HL-60 (cell line): Measurements from ENCODE around the gene DOC2A.

ENCODE experiments used
- DNase-seq, 2 experiments: peaks; one replicate each; pipeline ENCODE4 v3.0.0-alpha.2; 2010 to 2020; ENCODE audit warnings: low read depth in 1 of 2, low spot score in 1 of 2
- H3K27ac ChIP-seq: fragments of 250-450 bp; sonication (Bioruptor Pico); replicated peaks from 2 replicates; pipeline ENCODE4 v1.5.1; 2020; ENCODE audit warnings: mild to moderate bottlenecking, moderate library complexity
- H3K27me3 ChIP-seq: fragments of 250-450 bp; sonication (Bioruptor Pico); 2 replicates; pipeline ENCODE4 v1.5.1; 2021; ENCODE audit warnings: mild to moderate bottlenecking, moderate library complexity; ENCODE audit not compliant: insufficient read depth, poor library complexity, severe bottlenecking
- H3K4me3 ChIP-seq: replicated peaks from 2 replicates; pipeline ENCODE4 v1.5.1; 2011; ENCODE audit warnings: mild to moderate bottlenecking, control low read depth, low read length; ENCODE audit not compliant: insufficient read depth
- GABPA ChIP-seq: IDR thresholded peaks from 2 replicates; pipeline ENCODE4 v1.6.1; 2012; ENCODE audit warnings: low read depth
- POLR2AphosphoS5 ChIP-seq: IDR thresholded peaks from 2 replicates; pipeline ENCODE4 v1.6.1; 2012; ENCODE audit warnings: low read depth
- SPI1 ChIP-seq: IDR thresholded peaks from 2 replicates; pipeline ENCODE4 v1.6.1; 2012; ENCODE audit warnings: low read depth, mild to moderate bottlenecking, borderline replicate concordance
- TF ChIP-seq, protein P1 (sequence below): IDR thresholded peaks from one replicate; pipeline ENCODE4 v1.5.1; 2011; ENCODE audit warnings: low read length, control low read depth, inconsistent platforms; ENCODE audit not compliant: insufficient read depth
- TF ChIP-seq, protein P2 (sequence below): IDR thresholded peaks from 2 replicates; pipeline ENCODE4 v1.6.1; 2012; ENCODE audit warnings: low read depth; ENCODE audit not compliant: insufficient replicate concordance

The DOC2A gene

DNA sequence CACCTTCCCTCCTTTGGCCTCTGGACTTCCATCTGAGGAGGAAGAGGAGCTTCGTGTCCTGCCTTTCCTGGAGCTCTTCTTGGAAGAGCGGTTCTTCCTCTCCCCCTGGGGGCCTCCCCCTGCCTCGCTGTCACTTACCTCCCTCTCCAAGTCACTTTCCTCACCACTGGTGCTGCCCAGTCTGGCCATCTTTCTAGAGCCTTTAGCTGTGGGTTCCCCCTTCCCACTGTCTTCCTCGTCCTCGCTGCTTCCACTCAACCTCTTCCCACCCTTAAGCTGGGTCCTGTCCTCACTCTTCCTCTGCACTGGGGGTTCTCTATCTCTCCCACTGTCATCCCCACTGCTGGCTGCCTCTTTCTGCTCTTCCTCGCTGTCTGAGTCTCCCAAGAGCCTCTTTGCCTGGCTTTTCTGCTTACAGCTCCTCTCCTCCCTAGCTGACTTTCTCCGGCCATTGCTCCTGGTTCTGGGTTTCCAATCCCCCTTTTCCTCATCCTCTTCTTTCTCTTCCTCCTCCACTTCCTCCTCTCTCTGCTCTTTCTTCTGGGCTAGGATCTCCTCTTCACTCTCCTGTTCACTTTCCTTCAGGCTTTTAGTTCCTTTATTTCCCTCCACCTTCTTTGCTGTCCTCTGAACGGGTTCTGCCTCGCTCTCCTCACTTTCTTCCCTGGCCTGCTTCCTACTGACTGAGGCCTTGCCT is 16.8 kb downstream of the DOC2A start:
- no peak for DNase-seq
- Histone ChIP-seq H3K27ac (peak overlapping the region; percentile 99), H3K4me3 (peak overlapping the region; percentile 90), H3K27me3 (no peaks in the 10 kb centered on the region)
- TF ChIP-seq POLR2AphosphoS5 (no peak), SPI1 (0 out of 2 replicates have a peak, but pooled peaks have one; percentile 6)
- TF ChIP-seq, protein P1, sequence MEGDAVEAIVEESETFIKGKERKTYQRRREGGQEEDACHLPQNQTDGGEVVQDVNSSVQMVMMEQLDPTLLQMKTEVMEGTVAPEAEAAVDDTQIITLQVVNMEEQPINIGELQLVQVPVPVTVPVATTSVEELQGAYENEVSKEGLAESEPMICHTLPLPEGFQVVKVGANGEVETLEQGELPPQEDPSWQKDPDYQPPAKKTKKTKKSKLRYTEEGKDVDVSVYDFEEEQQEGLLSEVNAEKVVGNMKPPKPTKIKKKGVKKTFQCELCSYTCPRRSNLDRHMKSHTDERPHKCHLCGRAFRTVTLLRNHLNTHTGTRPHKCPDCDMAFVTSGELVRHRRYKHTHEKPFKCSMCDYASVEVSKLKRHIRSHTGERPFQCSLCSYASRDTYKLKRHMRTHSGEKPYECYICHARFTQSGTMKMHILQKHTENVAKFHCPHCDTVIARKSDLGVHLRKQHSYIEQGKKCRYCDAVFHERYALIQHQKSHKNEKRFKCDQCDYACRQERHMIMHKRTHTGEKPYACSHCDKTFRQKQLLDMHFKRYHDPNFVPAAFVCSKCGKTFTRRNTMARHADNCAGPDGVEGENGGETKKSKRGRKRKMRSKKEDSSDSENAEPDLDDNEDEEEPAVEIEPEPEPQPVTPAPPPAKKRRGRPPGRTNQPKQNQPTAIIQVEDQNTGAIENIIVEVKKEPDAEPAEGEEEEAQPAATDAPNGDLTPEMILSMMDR, result no peak
- TF ChIP-seq, protein P2, sequence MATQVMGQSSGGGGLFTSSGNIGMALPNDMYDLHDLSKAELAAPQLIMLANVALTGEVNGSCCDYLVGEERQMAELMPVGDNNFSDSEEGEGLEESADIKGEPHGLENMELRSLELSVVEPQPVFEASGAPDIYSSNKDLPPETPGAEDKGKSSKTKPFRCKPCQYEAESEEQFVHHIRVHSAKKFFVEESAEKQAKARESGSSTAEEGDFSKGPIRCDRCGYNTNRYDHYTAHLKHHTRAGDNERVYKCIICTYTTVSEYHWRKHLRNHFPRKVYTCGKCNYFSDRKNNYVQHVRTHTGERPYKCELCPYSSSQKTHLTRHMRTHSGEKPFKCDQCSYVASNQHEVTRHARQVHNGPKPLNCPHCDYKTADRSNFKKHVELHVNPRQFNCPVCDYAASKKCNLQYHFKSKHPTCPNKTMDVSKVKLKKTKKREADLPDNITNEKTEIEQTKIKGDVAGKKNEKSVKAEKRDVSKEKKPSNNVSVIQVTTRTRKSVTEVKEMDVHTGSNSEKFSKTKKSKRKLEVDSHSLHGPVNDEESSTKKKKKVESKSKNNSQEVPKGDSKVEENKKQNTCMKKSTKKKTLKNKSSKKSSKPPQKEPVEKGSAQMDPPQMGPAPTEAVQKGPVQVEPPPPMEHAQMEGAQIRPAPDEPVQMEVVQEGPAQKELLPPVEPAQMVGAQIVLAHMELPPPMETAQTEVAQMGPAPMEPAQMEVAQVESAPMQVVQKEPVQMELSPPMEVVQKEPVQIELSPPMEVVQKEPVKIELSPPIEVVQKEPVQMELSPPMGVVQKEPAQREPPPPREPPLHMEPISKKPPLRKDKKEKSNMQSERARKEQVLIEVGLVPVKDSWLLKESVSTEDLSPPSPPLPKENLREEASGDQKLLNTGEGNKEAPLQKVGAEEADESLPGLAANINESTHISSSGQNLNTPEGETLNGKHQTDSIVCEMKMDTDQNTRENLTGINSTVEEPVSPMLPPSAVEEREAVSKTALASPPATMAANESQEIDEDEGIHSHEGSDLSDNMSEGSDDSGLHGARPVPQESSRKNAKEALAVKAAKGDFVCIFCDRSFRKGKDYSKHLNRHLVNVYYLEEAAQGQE, result no peak

DNA sequence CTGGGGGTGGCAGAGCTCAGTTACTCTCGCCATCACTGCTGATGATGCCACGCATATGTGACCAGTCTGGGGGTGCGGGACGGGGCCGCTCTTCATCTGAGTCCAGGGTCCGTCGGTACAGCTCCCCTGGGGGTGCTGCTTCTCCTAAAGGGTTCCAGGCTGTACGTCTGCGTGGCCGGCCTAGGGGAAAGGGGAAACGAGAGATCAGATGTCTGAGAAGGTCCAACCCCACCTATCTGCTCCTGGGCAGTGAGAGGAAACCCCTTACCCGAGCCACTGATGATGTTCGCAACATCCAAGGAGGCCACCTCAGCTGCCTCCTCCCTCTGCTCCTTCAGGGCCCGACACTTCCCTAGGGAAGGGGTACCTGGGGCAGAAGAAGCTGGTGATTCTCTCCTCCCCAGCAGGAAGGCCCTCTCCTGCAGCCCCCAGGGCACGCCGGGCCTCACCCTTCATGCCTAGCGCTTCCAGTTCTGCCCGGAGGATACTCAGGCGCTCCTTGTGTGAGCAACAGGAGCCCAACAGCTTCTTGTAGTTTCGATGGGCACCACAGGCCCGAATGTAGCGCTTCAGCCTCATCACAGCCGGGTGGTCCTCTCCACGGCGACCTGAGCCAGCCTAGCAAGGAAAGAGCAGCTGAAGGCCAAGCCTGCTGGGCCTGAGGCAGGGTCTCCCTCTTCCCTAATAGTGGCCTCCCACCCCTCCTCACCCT is 17.5 kb downstream of the DOC2A start:
- TF ChIP-seq, protein P1, result no peak
- no peak for TF ChIP-seq GABPA
- TF ChIP-seq SPI1, result no peak
- no peak for TF ChIP-seq POLR2AphosphoS5
- TF ChIP-seq, protein P2, result no peak
- H3K4me3 ChIP-seq, result no peak overlapping the region

DNA sequence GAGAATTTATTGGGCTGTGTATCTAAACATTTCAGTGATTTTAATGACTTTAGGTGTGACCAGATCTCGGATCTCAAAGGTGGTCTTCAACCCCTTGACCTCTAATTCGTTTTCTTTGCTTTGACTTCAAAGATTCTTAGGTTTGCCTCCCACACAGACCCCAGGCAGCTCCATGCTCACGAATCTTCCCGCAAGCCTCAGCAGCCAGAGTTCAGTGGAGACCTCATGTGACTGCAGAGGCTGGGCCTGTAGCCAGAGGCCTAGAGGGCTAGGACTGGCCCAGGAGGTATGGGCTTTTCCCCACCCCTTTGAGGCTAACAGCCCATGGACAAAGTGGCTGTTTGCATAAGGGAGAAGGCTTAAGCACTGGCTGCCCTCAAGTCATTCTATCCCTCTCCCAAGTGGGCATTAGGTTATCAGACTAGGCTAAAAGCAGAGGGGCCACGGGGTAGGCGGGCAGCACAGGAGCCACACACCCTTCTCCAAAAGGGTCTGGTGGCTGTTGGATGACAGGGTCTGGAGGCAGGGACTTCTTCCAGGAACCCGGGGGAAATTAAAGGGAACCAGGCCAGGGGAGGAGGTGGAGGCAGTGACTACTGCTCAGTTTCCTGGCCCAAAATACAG is 18.4 kb downstream of the DOC2A start:
- TF ChIP-seq, protein P1, result no peak
- TF ChIP-seq POLR2AphosphoS5 (no peak), GABPA (no peak), SPI1 (no peak)
- TF ChIP-seq, protein P2, result no peak
- DNase-seq, result no peak
- Histone ChIP-seq H3K27ac (no peak overlapping the region), H3K4me3 (no peak overlapping the region), H3K27me3 (no peaks in the 10 kb centered on the region)

More for the DNA sequence above, 17.5 kb downstream of the DOC2A start:
- no peak for DNase-seq
- H3K27me3 ChIP-seq, result no peaks in the 10 kb centered on the region
- H3K27ac ChIP-seq, result no peak overlapping the region
